Adrenal gland (tissue), 12 donors: Measurements from ENCODE around the gene SREBF1. TPM values are rescaled to one million over a fixed set of nuclear protein-coding genes. Genes with fewer than 3 reads are reported as not detected.

Experiments used
- DNase-seq, 7 donors: peaks; one replicate each; pipeline ENCODE4 v3.0.0-alpha.2; 2019 to 2020
- H3K27ac ChIP-seq, 5 donors: fragments of 200-600 bp; sonication (generic) in 4 of 5; 1 replicate in 3 of 5; 2 replicates in 2 of 5; pipeline versions ENCODE4 v1.5.1 to v1.8.0; 2016 to 2020; ENCODE audit warnings: mild to moderate bottlenecking in 1 of 5
- H3K27me3 ChIP-seq: fragments of 200-600 bp; 2 replicates; pipeline ENCODE4 v1.8.0; 2021
- H3K36me3 ChIP-seq, 2 donors: fragments of 200-600 bp; replicated peaks in 1 of 2; 1 replicate in 1 of 2; 2 replicates in 1 of 2; pipeline versions ENCODE4 v1.5.1 to v1.8.0; 2018 to 2022
- H3K4me1 ChIP-seq, 2 donors: fragments of 200-600 bp; replicated peaks in 1 of 2; 1 replicate in 1 of 2; 2 replicates in 1 of 2; pipeline versions ENCODE4 v1.5.1 to v1.8.0; 2018 to 2021
- H3K4me3 ChIP-seq, 4 donors: fragments of 200-600 bp; sonication (generic) in 3 of 4; one replicate each; pipeline ENCODE4 v1.5.1; 2016 to 2018
- H3K9me3 ChIP-seq, 3 donors: fragments of 200-600 bp; sonication (generic) in 1 of 3; replicated peaks in 1 of 3; 1 replicate in 2 of 3; 2 replicates in 1 of 3; pipeline versions ENCODE4 v1.5.1 to v1.8.0; 2016 to 2021
- CTCF ChIP-seq, 6 experiments: fragments of 450-650 bp in 4 of 6; fragments of 200-600 bp in 2 of 6; sonication (generic) in 1 of 6; IDR thresholded peaks; 1 replicate in 5 of 6; 2 replicates in 1 of 6; pipeline versions ENCODE4 v1.5.1 to v1.8.0; 2016 to 2021; ENCODE audit warnings: antibody characterized with exemption in 6 of 6, mild to moderate bottlenecking in 2 of 6, moderate library complexity in 1 of 6
- POLR2A ChIP-seq, 2 donors: fragments of 450-650 bp; IDR thresholded peaks; one replicate each; pipeline ENCODE4 v1.6.1; 2017; ENCODE audit warnings: antibody characterized with exemption in 2 of 2, mild to moderate bottlenecking in 2 of 2, moderate library complexity in 1 of 2
- WGBS, 4 donors: extraction: QIAGEN DNeasy Blood & Tissue Kit in 2 of 4; methylation state at CpG; one replicate each; pipeline versions ENCODE4 v1.1.5 to v1.1.7; 2013 to 2017; 5-methylcytosine and 5-hydroxymethylcytosine counted together
- intact Hi-C, 2 donors: fragments of 100-400 bp; cut with DNase I; formaldehyde crosslinking; loops; one replicate each; pipeline versions ENCODE4 v1.14.1 to v1.15.0; 2022 to 2023
- polyA plus RNA-seq, 3 donors: library from polyadenylated mRNA; stranded (reverse); fragments of 200-250 nt in 2 of 3; fragments of 350-450 nt in 1 of 3; fragmentation: Illumina TruSeq in 1 of 3; extraction: RNeasy Lipid Tissue Mini Kit (QIAGEN cat#74804) in 1 of 3; gene quantifications; one replicate each; pipeline ENCODE4 v1.2.3, GENCODE V29; 2013 to 2014
- total RNA-seq, 9 donors: library from RNA; depleted of rRNA in 4 of 9; stranded (reverse); fragments of >200 nt in 4 of 9; fragments of 120-200 nt in 1 of 9; fragmentation: NEBNext Ultra II Directional in 1 of 9; extraction: Animal tissue kit (Norgen Biotek cat#: 25700) in 1 of 9; gene quantifications; one replicate each; pipeline versions ENCODE4 v1.1.0 to v1.2.4, GENCODE V29; 2013 to 2023
- donor health status: healthy with polysubstance abuse.
- donor health status: Bipolar disorder and iron deficiency.
- donor health status: DM: yes; HTN: yes; CAD: no.
- donor health status: DM: no; HTN: no; CAD: no.
- donor health status: DM: no; HTN: no; CAD: no.
- donor health status: DM: yes; HTN: yes; CAD: no.

SREBF1 gene
- total and polyA plus RNA-seq, 12 donors = 48.2 to 850 (median 576) TPM

GRCh38 chr17:17852930-17853329 is 16.1 kb upstream of the SREBF1 start:
- Histone ChIP-seq H3K4me3 (no peak overlapping the region), H3K4me1 (peaks cover 36 to 56% of the 10 kb centered on the region in 2 donors)

GRCh38 chr17:17851103-17852002 is 14.6 kb upstream of the SREBF1 start:
- Histone ChIP-seq H3K4me3 (no peak overlapping the region), H3K27ac (peak overlapping the region in 2 of 5 donors; percentile 91 to 93), H3K27me3 (no peaks in the 10 kb centered on the region), H3K9me3 (no peaks in the 10 kb centered on the region), H3K36me3 (peaks cover 0 to 6% of the 10 kb centered on the region in 2 donors), H3K4me1 (peaks cover 28 to 40% of the 10 kb centered on the region in 2 donors)
- DNase-seq = no peak
- TF ChIP-seq POLR2A (IDR thresholded peaks at IDR 0.05) (no peak), CTCF (IDR thresholded peaks at IDR 0.05) (no peak)
- 84 to 88% (median 85%) methylated on average over 21 of the region's 21 CpGs for WGBS, 4 donors
- intact Hi-C loops = no loop called here

More at GRCh38 chr17:17852930-17853329, 16.1 kb upstream of the SREBF1 start:
- WGBS, 4 donors = 87 to 100% (median 95%) methylated on average over 2 to 3 of the region's 3 CpGs
- Histone ChIP-seq H3K36me3 (no peaks in the 10 kb centered on the region), H3K9me3 (no peaks in the 10 kb centered on the region), H3K27ac (peak overlapping the region in 1 of 5 donors; percentile 26), H3K27me3 (no peaks in the 10 kb centered on the region)
- intact Hi-C loops = no loop called here
- peak in 1 of 7 donors; percentile 19 for DNase-seq
- TF ChIP-seq POLR2A (IDR thresholded peaks at IDR 0.05) (no peak), CTCF (IDR thresholded peaks at IDR 0.05) (no peak)

GRCh38 chr17:17849845-17850373 is 13.1 kb upstream of the SREBF1 start:
- TF ChIP-seq CTCF (IDR thresholded peaks at IDR 0.05) (peak in 5 of 6 experiments; percentile 18 to 44 (median 38)), POLR2A (IDR thresholded peaks at IDR 0.05) (peak in 1 of 2 donors; percentile 14)
- intact Hi-C loops = no loop called here
- DNase-seq = peak in 3 of 7 donors; percentile 68 to 72 (median 71)
- H3K27me3 ChIP-seq = no peaks in the 10 kb centered on the region
- peak overlapping the region; percentile 16 to 93 (median 68) for H3K27ac ChIP-seq
- no peak overlapping the region for H3K4me3 ChIP-seq
- peaks cover 21 to 26% of the 10 kb centered on the region in 2 donors for H3K4me1 ChIP-seq
- H3K9me3 ChIP-seq = no peaks in the 10 kb centered on the region
- H3K36me3 ChIP-seq = peaks cover 0 to 6% of the 10 kb centered on the region in 2 donors
- 56 to 71% (median 59%) methylated on average over 1 to 2 of the region's 2 CpGs for WGBS, 4 donors

- intact Hi-C loops = no loop called here
- no peaks in the 10 kb centered on the region for H3K27me3 ChIP-seq
- TF ChIP-seq POLR2A (IDR thresholded peaks at IDR 0.05) (no peak), CTCF (IDR thresholded peaks at IDR 0.05) (no peak)
- H3K9me3 ChIP-seq = no peaks in the 10 kb centered on the region
- H3K4me1 ChIP-seq = peaks cover 21 to 25% of the 10 kb centered on the region in 2 donors
- peaks cover 0 to 6% of the 10 kb centered on the region in 2 donors for H3K36me3 ChIP-seq
- WGBS, 4 donors = 24 to 53% (median 39%) methylated on average over 2 to 5 of the region's 5 CpGs
- no peak overlapping the region for H3K4me3 ChIP-seq
- peak in 6 of 7 donors; percentile 85 to 95 (median 88) for DNase-seq
- H3K27ac ChIP-seq = peak overlapping the region in 4 of 5 donors; percentile 55 to 93 (median 80)
Observed at GRCh38 chr17:17849147-17849820, 12.5 kb upstream of the SREBF1 start.
